WI38 (cell line): ENCODE measurements around the gene ARHGAP32.

Experiments
- H3K4me3 ChIP-seq: 2 replicates; pipeline ENCODE4 v1.5.1; 2011; ENCODE audit warnings: low read depth, mild to moderate bottlenecking, control low read depth, low read length
- TF ChIP-seq, protein P1 (sequence below): IDR thresholded peaks from 2 replicates; pipeline ENCODE4 v1.5.1; 2012; ENCODE audit warnings: low read depth, mild to moderate bottlenecking, control low read depth, low read length

ARHGAP32 gene

DNA sequence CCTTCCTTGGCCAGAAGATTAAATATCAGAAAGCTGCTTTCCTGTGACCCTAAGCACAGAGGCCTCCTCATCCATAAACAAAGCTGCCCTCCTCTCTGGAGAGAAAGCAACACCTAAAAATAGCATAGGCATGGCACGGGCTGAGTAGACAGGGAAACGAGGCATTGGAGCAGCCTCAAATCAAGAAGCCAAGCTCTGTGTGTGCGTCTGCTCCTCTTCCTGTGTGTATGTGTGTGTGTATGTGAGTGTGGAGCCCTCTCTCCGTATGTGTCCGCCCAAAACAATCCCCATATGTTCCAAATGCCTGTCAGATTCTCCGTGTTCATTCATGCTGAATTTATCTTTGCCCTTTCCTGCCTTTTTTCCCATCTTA, 277.0 kb downstream of the ARHGAP32 start:
- no peak overlapping the region for H3K4me3 ChIP-seq
- TF ChIP-seq, protein P1, sequence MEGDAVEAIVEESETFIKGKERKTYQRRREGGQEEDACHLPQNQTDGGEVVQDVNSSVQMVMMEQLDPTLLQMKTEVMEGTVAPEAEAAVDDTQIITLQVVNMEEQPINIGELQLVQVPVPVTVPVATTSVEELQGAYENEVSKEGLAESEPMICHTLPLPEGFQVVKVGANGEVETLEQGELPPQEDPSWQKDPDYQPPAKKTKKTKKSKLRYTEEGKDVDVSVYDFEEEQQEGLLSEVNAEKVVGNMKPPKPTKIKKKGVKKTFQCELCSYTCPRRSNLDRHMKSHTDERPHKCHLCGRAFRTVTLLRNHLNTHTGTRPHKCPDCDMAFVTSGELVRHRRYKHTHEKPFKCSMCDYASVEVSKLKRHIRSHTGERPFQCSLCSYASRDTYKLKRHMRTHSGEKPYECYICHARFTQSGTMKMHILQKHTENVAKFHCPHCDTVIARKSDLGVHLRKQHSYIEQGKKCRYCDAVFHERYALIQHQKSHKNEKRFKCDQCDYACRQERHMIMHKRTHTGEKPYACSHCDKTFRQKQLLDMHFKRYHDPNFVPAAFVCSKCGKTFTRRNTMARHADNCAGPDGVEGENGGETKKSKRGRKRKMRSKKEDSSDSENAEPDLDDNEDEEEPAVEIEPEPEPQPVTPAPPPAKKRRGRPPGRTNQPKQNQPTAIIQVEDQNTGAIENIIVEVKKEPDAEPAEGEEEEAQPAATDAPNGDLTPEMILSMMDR = no peak
